H1 (cell line): ENCODE data around the gene SMYD4. TPM values are rescaled to one million over a fixed set of nuclear protein-coding genes. Genes with fewer than 3 reads are reported as not detected.

Experiments used
- CBX8 ChIP-seq: fragments of 300-800, 300-1000 bp; sonication (generic); IDR thresholded peaks from 2 replicates; pipeline ENCODE4 v1.7.1; 2016; ENCODE audit warnings: low read depth, low read length, borderline replicate concordance
- EP300 ChIP-seq, 2 experiments: IDR thresholded peaks; 1 replicate in 1 of 2; 2 replicates in 1 of 2; pipeline ENCODE4 v1.6.1; 2011 to 2012; ENCODE audit warnings: low read depth in 2 of 2, low read length in 2 of 2, mild to moderate bottlenecking in 2 of 2, borderline replicate concordance in 1 of 2, inconsistent platforms in 1 of 2, moderate library complexity in 1 of 2
- NRF1 ChIP-seq: IDR thresholded peaks from 2 replicates; pipeline ENCODE4 v1.6.1; 2011; ENCODE audit warnings: mild to moderate bottlenecking, low read depth, low read length, improper control_type of control experiment
- YY1 ChIP-seq: IDR thresholded peaks from 2 replicates; pipeline ENCODE4 v1.6.1; 2011; ENCODE audit warnings: low read depth, mild to moderate bottlenecking, low read length
- polyA plus RNA-seq, 7 experiments: library from polyadenylated mRNA; depleted of rRNA in 3 of 7; stranded (reverse) in 5 of 7; unstranded in 2 of 7; fragments of >200 nt in 5 of 7; fragments of 200-250 nt in 2 of 7; gene quantifications; 1 replicate in 5 of 7; 2 replicates in 1 of 7; 4 replicates in 1 of 7; pipeline versions ENCODE4 v1.2.1 to v1.2.3, GENCODE V29; 2011 to 2013; ENCODE audit warnings: missing spikeins in 2 of 7, mixed read lengths in 2 of 7
- total RNA-seq: library from RNA; stranded (reverse); fragmentation: NEBNext Ultra II Directional; extraction: Animal tissue kit (Norgen Biotek cat#: 25700); gene quantifications from 2 replicates; pipeline ENCODE4 v1.2.1, GENCODE V29; 2021
- TF ChIP-seq, protein P1 (sequence below): fragments of 300-600 bp; sonication (generic); IDR thresholded peaks from 2 replicates; pipeline ENCODE4 v1.7.1; 2012; ENCODE audit warnings: low read length, moderate library complexity, mild to moderate bottlenecking, inconsistent platforms; ENCODE audit not compliant: insufficient replicate concordance

Gene SMYD4
- total and polyA plus RNA-seq, 2 of the 8 experiments (the other 6 are each of a cell fraction or from before 2014, with no cell fraction given) = 10.5 to 23.4 TPM

DNA sequence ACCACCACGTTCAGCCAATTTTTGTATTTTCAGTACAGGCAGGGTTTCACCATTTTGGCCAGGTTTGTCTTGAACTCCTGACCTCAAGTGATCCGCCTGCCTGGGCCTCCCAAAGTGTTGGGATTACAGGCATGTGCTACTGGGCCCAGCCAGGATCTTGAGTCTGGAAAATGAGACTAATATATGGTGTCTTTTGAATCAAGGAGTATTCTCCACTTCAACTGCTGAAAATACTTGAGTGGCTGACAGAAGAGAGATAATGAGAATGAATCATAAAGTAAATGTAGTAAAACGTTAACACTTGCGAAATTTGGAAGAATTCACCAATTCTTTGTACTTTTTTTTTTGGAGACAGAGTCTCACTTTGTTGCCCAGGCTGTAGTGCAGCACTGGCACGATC is 16.6 kb downstream of the SMYD4 start (continued):
- TF ChIP-seq, protein P1, sequence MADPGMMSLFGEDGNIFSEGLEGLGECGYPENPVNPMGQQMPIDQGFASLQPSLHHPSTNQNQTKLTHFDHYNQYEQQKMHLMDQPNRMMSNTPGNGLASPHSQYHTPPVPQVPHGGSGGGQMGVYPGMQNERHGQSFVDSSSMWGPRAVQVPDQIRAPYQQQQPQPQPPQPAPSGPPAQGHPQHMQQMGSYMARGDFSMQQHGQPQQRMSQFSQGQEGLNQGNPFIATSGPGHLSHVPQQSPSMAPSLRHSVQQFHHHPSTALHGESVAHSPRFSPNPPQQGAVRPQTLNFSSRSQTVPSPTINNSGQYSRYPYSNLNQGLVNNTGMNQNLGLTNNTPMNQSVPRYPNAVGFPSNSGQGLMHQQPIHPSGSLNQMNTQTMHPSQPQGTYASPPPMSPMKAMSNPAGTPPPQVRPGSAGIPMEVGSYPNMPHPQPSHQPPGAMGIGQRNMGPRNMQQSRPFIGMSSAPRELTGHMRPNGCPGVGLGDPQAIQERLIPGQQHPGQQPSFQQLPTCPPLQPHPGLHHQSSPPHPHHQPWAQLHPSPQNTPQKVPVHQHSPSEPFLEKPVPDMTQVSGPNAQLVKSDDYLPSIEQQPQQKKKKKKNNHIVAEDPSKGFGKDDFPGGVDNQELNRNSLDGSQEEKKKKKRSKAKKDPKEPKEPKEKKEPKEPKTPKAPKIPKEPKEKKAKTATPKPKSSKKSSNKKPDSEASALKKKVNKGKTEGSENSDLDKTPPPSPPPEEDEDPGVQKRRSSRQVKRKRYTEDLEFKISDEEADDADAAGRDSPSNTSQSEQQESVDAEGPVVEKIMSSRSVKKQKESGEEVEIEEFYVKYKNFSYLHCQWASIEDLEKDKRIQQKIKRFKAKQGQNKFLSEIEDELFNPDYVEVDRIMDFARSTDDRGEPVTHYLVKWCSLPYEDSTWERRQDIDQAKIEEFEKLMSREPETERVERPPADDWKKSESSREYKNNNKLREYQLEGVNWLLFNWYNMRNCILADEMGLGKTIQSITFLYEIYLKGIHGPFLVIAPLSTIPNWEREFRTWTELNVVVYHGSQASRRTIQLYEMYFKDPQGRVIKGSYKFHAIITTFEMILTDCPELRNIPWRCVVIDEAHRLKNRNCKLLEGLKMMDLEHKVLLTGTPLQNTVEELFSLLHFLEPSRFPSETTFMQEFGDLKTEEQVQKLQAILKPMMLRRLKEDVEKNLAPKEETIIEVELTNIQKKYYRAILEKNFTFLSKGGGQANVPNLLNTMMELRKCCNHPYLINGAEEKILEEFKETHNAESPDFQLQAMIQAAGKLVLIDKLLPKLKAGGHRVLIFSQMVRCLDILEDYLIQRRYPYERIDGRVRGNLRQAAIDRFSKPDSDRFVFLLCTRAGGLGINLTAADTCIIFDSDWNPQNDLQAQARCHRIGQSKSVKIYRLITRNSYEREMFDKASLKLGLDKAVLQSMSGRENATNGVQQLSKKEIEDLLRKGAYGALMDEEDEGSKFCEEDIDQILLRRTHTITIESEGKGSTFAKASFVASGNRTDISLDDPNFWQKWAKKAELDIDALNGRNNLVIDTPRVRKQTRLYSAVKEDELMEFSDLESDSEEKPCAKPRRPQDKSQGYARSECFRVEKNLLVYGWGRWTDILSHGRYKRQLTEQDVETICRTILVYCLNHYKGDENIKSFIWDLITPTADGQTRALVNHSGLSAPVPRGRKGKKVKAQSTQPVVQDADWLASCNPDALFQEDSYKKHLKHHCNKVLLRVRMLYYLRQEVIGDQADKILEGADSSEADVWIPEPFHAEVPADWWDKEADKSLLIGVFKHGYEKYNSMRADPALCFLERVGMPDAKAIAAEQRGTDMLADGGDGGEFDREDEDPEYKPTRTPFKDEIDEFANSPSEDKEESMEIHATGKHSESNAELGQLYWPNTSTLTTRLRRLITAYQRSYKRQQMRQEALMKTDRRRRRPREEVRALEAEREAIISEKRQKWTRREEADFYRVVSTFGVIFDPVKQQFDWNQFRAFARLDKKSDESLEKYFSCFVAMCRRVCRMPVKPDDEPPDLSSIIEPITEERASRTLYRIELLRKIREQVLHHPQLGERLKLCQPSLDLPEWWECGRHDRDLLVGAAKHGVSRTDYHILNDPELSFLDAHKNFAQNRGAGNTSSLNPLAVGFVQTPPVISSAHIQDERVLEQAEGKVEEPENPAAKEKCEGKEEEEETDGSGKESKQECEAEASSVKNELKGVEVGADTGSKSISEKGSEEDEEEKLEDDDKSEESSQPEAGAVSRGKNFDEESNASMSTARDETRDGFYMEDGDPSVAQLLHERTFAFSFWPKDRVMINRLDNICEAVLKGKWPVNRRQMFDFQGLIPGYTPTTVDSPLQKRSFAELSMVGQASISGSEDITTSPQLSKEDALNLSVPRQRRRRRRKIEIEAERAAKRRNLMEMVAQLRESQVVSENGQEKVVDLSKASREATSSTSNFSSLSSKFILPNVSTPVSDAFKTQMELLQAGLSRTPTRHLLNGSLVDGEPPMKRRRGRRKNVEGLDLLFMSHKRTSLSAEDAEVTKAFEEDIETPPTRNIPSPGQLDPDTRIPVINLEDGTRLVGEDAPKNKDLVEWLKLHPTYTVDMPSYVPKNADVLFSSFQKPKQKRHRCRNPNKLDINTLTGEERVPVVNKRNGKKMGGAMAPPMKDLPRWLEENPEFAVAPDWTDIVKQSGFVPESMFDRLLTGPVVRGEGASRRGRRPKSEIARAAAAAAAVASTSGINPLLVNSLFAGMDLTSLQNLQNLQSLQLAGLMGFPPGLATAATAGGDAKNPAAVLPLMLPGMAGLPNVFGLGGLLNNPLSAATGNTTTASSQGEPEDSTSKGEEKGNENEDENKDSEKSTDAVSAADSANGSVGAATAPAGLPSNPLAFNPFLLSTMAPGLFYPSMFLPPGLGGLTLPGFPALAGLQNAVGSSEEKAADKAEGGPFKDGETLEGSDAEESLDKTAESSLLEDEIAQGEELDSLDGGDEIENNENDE = no peak
- no peak for TF ChIP-seq CBX8
- TF ChIP-seq NRF1 = no peak
- no peak for TF ChIP-seq YY1
- TF ChIP-seq EP300 (IDR thresholded peaks at IDR 0.05; ENCODE audit: borderline replicate concordance in 1 of 2, low read depth in 2 of 2, low read length in 2 of 2) = no peak
